NT2/D1 (cell line): ENCODE results near the gene BPNT1.
"Not testable (repeated sequence)": the region's sequence is repeated elsewhere in the genome, so short reads cannot be mapped to it uniquely, and the experiment has no call there.

Experiments used
- DNase-seq: peaks from one replicate; pipeline ENCODE4 v3.0.0-alpha.2; 2011; ENCODE audit warnings: low read depth, low spot score
- H3K27me3 ChIP-seq: 2 replicates; pipeline ENCODE4 v1.6.0; 2011; ENCODE audit warnings: mild to moderate bottlenecking; ENCODE audit not compliant: insufficient read length, insufficient read depth
- H3K36me3 ChIP-seq: 2 replicates; pipeline ENCODE4 v1.6.1; 2011; ENCODE audit warnings: mild to moderate bottlenecking, low read length, mixed read lengths; ENCODE audit not compliant: insufficient read depth, insufficient read length
- H3K4me1 ChIP-seq: 2 replicates; pipeline ENCODE4 v1.5.1; 2011; ENCODE audit not compliant: insufficient read depth, insufficient read length
- H3K4me3 ChIP-seq: 2 replicates; pipeline ENCODE4 v1.5.1; 2011; ENCODE audit warnings: low read depth; ENCODE audit not compliant: insufficient read length
- H3K9ac ChIP-seq: 2 replicates; pipeline ENCODE4 v1.6.0; 2011; ENCODE audit warnings: low read depth; ENCODE audit not compliant: insufficient read length
- H3K9me3 ChIP-seq: 2 replicates; pipeline ENCODE4 v1.5.1; 2011; ENCODE audit warnings: mild to moderate bottlenecking, low read length; ENCODE audit not compliant: insufficient read depth
- SUZ12 ChIP-seq: IDR thresholded peaks from 2 replicates; pipeline ENCODE4 v1.6.1; 2011; ENCODE audit not compliant: insufficient read length, insufficient read depth; ENCODE audit errors: extremely low read depth
- YY1 ChIP-seq: IDR thresholded peaks from 2 replicates; pipeline ENCODE4 v1.6.1; 2011; ENCODE audit not compliant: insufficient read length, insufficient read depth
- ZNF274 ChIP-seq: IDR thresholded peaks from 2 replicates; pipeline ENCODE4 v1.6.1; 2011; ENCODE audit warnings: mild to moderate bottlenecking, low read depth, low read length

BPNT1 gene

GRCh38 chr1:220123066-220123465 is 33.5 kb upstream of the BPNT1 start:
- no peaks in the 10 kb centered on the region for H3K27me3 ChIP-seq
- no peaks in the 10 kb centered on the region for H3K4me1 ChIP-seq
- H3K36me3 ChIP-seq: peaks cover 26% of the 10 kb centered on the region
- H3K9ac ChIP-seq: no peak overlapping the region
- no peak for DNase-seq
- H3K9me3 ChIP-seq: no peaks in the 10 kb centered on the region
- H3K4me3 ChIP-seq: no peak overlapping the region
- no peak for TF ChIP-seq YY1
- TF ChIP-seq ZNF274: no peak
- no peak for TF ChIP-seq SUZ12

- Histone ChIP-seq H3K4me3 (no peak overlapping the region), H3K4me1 (no peaks in the 10 kb centered on the region), H3K9ac (no peak overlapping the region), H3K9me3 (no peaks in the 10 kb centered on the region), H3K36me3 (peaks cover 22% of the 10 kb centered on the region), H3K27me3 (no peaks in the 10 kb centered on the region)
- DNase-seq: no peak
- no peak for TF ChIP-seq SUZ12
- no peak for TF ChIP-seq YY1
- TF ChIP-seq ZNF274: no peak
These were observed 32.4 kb upstream of the BPNT1 start for GRCh38 chr1:220121791-220122530.

- no peak for DNase-seq
- no peak overlapping the region for H3K4me3 ChIP-seq
- no peak for TF ChIP-seq SUZ12
- no peak for TF ChIP-seq ZNF274
- TF ChIP-seq YY1: no peak
- H3K36me3 ChIP-seq: peaks cover 34% of the 10 kb centered on the region
- H3K4me1 ChIP-seq: no peaks in the 10 kb centered on the region
- no peak overlapping the region for H3K9ac ChIP-seq
- no peaks in the 10 kb centered on the region for H3K27me3 ChIP-seq
- H3K9me3 ChIP-seq: no peaks in the 10 kb centered on the region
These were observed 29.5 kb upstream of the BPNT1 start for GRCh38 chr1:220119043-220119512.

GRCh38 chr1:220113136-220113695 is 23.6 kb upstream of the BPNT1 start:
- no peaks in the 10 kb centered on the region for H3K4me1 ChIP-seq
- no peaks in the 10 kb centered on the region for H3K27me3 ChIP-seq
- TF ChIP-seq YY1 (no peak), ZNF274 (no peak), SUZ12 (no peak)
- peaks cover 68% of the 10 kb centered on the region for H3K36me3 ChIP-seq
- no peak overlapping the region for H3K9ac ChIP-seq
- H3K9me3 ChIP-seq: no peaks in the 10 kb centered on the region
- DNase-seq: peak; percentile 16
- no peak overlapping the region for H3K4me3 ChIP-seq

- not testable (repeated sequence) for DNase-seq, H3K27me3 ChIP-seq, H3K9ac ChIP-seq, H3K9me3 ChIP-seq, H3K4me3 ChIP-seq, H3K4me1 ChIP-seq
- H3K36me3 ChIP-seq: peaks cover 69% of the 10 kb centered on the region
These were observed 23.0 kb upstream of the BPNT1 start for GRCh38 chr1:220112600-220112999.

GRCh38 chr1:220110473-220110872 is 20.9 kb upstream of the BPNT1 start:
- H3K36me3 ChIP-seq: peaks cover 76% of the 10 kb centered on the region
- DNase-seq, H3K9ac ChIP-seq, H3K9me3 ChIP-seq, H3K4me1 ChIP-seq, H3K4me3 ChIP-seq, H3K27me3 ChIP-seq: not testable (repeated sequence)

- Histone ChIP-seq H3K36me3 (peaks cover 85% of the 10 kb centered on the region), H3K4me3 (no peak overlapping the region), H3K9ac (no peak overlapping the region), H3K4me1 (no peaks in the 10 kb centered on the region), H3K9me3 (no peaks in the 10 kb centered on the region), H3K27me3 (no peaks in the 10 kb centered on the region)
- TF ChIP-seq YY1 (no peak), ZNF274 (no peak), SUZ12 (no peak)
- no peak for DNase-seq
These were observed 10.2 kb upstream of the BPNT1 start for GRCh38 chr1:220099826-220100225.
